ENCODE measurements around the gene SLIT1.

SLIT1 gene

DNA sequence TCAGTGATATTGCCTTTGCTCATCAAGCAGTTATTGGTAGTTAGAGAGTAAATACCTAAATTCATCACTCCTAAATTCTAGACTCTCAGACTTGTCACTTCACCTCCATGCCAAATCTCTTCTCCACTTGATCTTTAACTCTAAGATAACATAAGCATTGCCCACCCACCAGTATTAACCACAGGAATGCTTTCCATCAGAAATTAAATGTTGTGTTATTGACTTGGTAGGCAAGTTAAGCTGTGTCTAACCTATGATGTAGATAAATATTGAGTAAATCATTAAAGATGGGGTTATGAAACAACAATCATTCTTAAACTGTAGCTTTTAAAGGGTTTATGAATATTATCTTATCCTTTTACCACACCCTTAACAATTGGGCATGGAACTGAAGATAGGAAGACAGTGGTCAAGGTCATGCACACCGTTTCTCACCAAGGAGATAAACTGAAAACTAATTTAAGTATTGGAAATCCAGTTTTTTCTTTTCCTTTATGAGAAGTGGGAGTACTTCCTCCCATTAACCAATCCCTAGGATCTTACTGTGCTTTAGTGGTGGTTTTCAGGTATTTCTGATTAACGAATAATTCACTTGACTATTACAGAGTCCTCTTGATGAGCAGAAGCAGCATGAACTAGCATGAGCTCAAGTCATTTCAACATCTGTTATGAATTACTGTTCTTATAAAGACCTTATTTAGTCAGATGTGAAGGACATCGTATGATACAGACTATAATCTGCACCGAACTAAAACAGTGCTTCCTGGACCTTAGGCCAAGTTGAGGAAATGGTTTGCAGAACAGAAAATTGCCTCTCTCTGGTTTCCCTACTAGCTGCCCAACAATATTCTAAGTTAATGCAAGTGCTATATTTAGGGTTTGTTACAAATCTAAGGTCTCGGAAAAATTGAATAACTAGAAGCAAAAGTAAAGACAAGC, 211.7 kb downstream of the SLIT1 start:
- DNase-seq (ENCODE audit: low read depth in 2 of 2), result no peak

DNA sequence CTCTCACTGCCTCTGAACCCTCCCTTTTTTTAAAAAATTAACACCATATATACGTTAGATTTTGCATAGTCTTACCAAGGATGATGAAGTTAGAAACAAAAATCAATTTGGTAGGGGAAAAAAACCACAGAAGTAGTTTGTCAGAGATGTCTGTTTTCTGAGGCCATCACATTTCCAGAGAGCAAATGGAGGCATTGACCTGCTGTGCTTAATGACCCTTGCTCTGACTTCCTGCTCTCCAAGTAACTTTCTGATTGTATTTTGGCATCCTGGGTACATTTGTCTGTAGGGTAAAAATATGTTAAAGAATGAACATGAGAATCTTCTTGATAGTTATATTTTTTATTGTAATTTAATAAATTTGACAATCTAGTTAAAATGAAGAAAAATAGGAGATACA, 213.5 kb downstream of the SLIT1 start:
- DNase-seq (ENCODE audit: low read depth in 2 of 2), result no peak

GRCh38 chr10:96971324-96971723, 214.4 kb downstream of the SLIT1 start:
- no peak for DNase-seq (ENCODE audit: low read depth in 2 of 2)

- no peak for DNase-seq (ENCODE audit: low read depth in 2 of 2)
These were observed 216.9 kb downstream of the SLIT1 start for GRCh38 chr10:96968682-96969423.

DNA sequence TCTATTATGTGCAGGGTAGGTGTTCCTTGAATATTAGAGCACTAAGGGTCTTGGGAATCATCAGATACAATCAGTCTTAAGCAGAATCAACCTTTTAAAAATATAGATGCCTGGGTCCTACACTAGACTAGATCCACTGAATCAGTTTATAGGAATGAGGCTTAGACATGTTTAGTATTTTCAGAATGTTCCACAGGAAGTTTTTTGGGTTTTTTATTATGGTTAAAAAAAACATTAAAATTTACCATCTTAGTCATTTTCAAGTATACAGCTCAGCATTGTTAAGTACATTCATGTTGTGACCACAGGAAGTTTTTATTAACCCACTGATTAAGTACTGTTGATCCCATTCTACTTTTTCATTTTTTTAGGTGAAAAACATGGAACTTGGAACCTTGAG, 217.9 kb downstream of the SLIT1 start:
- no peak for DNase-seq (ENCODE audit: low read depth in 2 of 2)

- no peak for DNase-seq (ENCODE audit: low read depth in 2 of 2)
These were observed 221.6 kb downstream of the SLIT1 start for GRCh38 chr10:96964131-96964530.

- DNase-seq (ENCODE audit: low read depth in 2 of 2), result no peak
These were observed 224.9 kb downstream of the SLIT1 start for GRCh38 chr10:96960872-96961271.

DNA sequence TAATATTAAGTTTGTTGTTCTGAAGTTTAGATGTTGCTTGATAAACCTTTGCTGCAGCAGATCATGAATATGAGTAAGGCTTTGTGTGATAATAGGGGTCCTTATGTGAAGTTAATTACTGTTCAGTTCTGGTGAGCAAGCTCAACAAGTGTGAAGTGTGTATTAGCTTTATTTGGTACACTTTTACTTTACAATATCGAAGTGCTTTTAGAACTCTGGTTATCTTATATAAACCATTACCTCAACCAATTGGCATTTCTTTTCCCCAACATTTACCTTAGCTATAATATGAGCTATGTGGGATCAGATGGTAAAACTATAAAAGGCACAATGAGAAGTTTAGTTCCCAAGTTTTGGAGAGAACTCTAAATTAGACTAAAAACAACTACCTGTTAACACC, 226.0 kb downstream of the SLIT1 start:
- DNase-seq (ENCODE audit: low read depth in 2 of 2), result no peak

DNA sequence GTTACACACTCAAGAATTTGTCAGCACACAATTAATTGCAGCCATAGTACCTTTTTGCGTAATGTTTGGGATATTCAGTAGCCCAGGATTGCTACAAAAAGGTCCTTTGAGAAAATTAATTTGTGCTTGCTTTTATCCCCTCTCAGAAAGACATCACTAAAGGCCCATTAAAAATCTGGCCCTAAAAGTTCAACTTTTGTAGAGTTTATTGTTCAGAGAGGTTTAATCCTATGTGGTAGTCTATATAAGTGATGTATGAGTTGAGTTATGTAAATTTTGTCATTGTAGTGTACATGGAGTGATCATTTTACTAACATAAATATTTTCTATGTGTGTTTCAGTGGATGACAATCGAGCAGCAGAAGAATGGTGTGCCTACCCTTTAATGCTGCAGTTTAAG, 227.7 kb downstream of the SLIT1 start:
- no peak for DNase-seq (ENCODE audit: low read depth in 2 of 2)

DNA sequence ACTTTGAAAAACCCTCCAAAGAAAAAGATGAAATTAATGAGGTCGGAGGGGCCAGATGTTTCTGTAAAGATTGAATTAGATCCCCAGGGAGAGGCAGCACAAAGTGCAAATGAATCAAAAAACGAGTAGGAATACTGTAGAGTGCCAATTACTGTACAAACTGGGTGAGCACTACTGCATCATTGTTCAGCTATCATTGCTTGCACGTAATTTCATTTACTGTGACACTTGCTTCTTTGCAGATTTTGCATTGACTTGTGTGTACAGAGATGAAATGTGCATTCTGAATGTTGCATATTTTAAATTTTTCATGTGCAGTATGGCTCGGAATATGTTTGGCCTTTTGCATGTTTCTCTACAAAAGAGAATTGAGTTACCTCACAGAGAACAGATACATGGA, 230.0 kb downstream of the SLIT1 start:
- no peak for DNase-seq (ENCODE audit: low read depth in 2 of 2)

DNA sequence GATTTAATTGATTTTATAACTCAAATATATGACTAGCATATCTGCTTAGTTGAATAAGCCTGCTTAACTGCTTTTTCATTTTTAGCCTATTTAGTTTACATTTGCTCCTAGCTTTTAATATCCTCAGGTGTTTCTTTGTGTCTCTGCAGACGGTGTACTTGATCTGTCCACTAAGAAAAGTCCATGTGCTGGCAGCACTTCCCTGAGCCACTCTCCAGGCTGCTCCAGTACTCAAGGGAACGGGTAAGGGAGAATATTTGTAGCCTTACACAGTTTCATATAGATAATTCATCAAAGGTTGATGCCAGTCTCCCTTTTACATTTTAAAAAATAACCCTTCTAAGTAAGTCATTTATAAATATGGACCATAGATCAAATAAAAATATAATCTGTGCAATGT, 233.8 kb downstream of the SLIT1 start:
- DNase-seq (ENCODE audit: low read depth in 2 of 2), result no peak

DNA sequence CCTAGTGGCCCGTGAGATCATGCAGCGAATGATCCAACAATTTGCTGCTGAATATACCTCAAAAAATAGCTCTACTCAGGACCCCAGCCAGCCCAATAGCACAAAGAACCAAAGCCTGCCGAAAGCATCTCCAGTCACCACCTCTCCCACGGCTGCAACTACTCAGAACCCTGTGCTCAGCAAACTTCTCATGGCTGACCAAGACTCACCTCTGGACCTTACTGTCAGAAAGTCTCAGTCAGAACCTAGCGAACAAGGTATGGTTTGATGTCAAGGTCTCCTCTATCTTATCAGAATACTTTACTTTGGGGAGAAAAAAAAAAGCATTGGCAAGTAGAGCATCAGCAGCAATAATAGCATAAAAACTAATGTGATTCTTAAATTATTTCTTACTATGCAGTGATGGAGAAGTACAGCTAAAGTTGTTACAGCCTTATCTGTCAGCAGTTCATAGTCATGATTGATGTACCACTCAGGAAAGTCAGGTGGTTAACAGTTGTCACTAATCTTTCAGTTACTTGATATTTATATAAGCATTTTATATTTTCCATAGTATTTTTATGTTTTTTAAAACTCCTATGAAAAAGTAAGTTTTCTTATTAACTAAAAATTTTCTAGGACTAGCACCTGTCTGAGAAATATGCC, 236.6 kb downstream of the SLIT1 start:
- DNase-seq (ENCODE audit: low read depth in 2 of 2), result no peak
